ENCODE results near the gene NCBP2L. TPM values are rescaled to one million over a fixed set of nuclear protein-coding genes. Genes with fewer than 3 reads are reported as not detected.

The NCBP2L gene
- polyA plus RNA-seq, 3 donors, result not detected

GRCh38 chrX:107818900-107819521 lies 41.5 kb downstream of the NCBP2L start:
- Mint-ChIP-seq H3K9me3 (peaks cover 0 to 10% (median 4%) of the 10 kb centered on the region in 7 donors), H3K36me3 (no peaks in the 10 kb centered on the region), H3K4me3 (no peak overlapping the region), H3K27me3 (ENCODE audit: low read depth in 3 of 3) (peaks cover 0 to 4% (median 4%) of the 10 kb centered on the region in 3 donors), H3K4me1 (peaks cover 18% of the 10 kb centered on the region), H3K27ac (no peak overlapping the region)
- no peak for DNase-seq
- H2AFZ ChIP-seq (ENCODE audit: insufficient read depth, low read depth, low read length, poor library complexity, severe bottlenecking), result no peak overlapping the region
- no peaks in the 10 kb centered on the region for H3K36me3 ChIP-seq (replicated peaks in 1 of 2; ENCODE audit: control insufficient read depth in 1 of 2, insufficient read depth in 2 of 2, low read length in 2 of 2)
- intact Hi-C loops (cut with micrococcal nuclease), result no loop called here
- H3K9me3 ChIP-seq (replicated peaks in 1 of 2; ENCODE audit: control insufficient read depth in 1 of 2, insufficient read depth in 1 of 2, low read length in 2 of 2), result peaks cover 9 to 18% of the 10 kb centered on the region in 2 donors
- H4K20me1 ChIP-seq (ENCODE audit: insufficient read depth, low read length), result no peaks in the 10 kb centered on the region
- H3K9ac ChIP-seq (ENCODE audit: insufficient read depth, low read length, poor library complexity, severe bottlenecking), result no peak overlapping the region
- no peak overlapping the region for H3K4me2 ChIP-seq (replicated peaks; ENCODE audit: extremely low read depth, low read length, poor library complexity, severe bottlenecking)
- TF ChIP-seq, protein P1, sequence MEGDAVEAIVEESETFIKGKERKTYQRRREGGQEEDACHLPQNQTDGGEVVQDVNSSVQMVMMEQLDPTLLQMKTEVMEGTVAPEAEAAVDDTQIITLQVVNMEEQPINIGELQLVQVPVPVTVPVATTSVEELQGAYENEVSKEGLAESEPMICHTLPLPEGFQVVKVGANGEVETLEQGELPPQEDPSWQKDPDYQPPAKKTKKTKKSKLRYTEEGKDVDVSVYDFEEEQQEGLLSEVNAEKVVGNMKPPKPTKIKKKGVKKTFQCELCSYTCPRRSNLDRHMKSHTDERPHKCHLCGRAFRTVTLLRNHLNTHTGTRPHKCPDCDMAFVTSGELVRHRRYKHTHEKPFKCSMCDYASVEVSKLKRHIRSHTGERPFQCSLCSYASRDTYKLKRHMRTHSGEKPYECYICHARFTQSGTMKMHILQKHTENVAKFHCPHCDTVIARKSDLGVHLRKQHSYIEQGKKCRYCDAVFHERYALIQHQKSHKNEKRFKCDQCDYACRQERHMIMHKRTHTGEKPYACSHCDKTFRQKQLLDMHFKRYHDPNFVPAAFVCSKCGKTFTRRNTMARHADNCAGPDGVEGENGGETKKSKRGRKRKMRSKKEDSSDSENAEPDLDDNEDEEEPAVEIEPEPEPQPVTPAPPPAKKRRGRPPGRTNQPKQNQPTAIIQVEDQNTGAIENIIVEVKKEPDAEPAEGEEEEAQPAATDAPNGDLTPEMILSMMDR (IDR thresholded peaks at IDR 0.05), result no peak
- no peaks in the 10 kb centered on the region for H3K79me2 ChIP-seq (ENCODE audit: insufficient read depth, low read length)
- H3K27me3 ChIP-seq (ENCODE audit: control insufficient read depth in 2 of 2, insufficient read depth in 2 of 2, low read length in 2 of 2), result no peaks in the 10 kb centered on the region
- no peak overlapping the region for H3K4me3 ChIP-seq (replicated peaks in 1 of 3; ENCODE audit: low read depth in 2 of 3, low read length in 3 of 3)
- H3K27ac ChIP-seq (ENCODE audit: low read depth in 1 of 2, low read length in 2 of 2), result no peak overlapping the region
- H3K4me1 ChIP-seq (ENCODE audit: control insufficient read depth in 1 of 2, insufficient read depth in 2 of 2, low read length in 2 of 2), result peaks cover 0 to 2% of the 10 kb centered on the region in 2 donors

DNA sequence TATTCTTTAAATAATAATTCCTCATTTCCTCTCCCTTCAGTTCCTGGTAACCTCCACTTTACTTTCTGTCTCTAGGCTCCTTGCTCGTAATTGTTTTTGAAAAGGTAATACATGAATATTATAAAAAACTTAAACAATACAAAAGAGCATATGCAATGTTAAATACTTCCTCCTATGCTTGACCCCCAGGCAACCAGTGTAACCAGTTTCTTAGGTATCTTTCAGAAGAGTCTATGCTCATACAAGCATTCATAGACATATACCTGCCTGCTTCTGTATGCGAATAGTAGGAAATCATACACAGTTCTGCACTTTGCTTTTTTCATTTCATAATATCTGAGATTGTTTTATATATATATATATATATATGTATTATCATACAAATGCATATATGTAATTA lies 45.5 kb downstream of the NCBP2L start:
- Mint-ChIP-seq H3K36me3 (no peaks in the 10 kb centered on the region), H3K4me3 (no peak overlapping the region), H3K27ac (no peak overlapping the region), H3K9me3 (peaks cover 0 to 16% (median 9%) of the 10 kb centered on the region in 7 donors), H3K4me1 (peaks cover 29% of the 10 kb centered on the region), H3K27me3 (ENCODE audit: low read depth in 3 of 3) (peaks cover 28 to 39% (median 35%) of the 10 kb centered on the region in 3 donors)
- Histone ChIP-seq H3K36me3 (replicated peaks in 1 of 2; ENCODE audit: control insufficient read depth in 1 of 2, insufficient read depth in 2 of 2, low read length in 2 of 2) (no peaks in the 10 kb centered on the region), H3K79me2 (ENCODE audit: insufficient read depth, low read length) (no peaks in the 10 kb centered on the region), H3K4me3 (replicated peaks in 1 of 3; ENCODE audit: low read depth in 2 of 3, low read length in 3 of 3) (no peak overlapping the region), H3K9ac (ENCODE audit: insufficient read depth, low read length, poor library complexity, severe bottlenecking) (no peak overlapping the region), H4K20me1 (ENCODE audit: insufficient read depth, low read length) (no peaks in the 10 kb centered on the region), H3K4me1 (ENCODE audit: control insufficient read depth in 1 of 2, insufficient read depth in 2 of 2, low read length in 2 of 2) (peaks cover 5 to 6% of the 10 kb centered on the region in 2 donors), H2AFZ (ENCODE audit: insufficient read depth, low read depth, low read length, poor library complexity, severe bottlenecking) (no peak overlapping the region), H3K27ac (ENCODE audit: low read depth in 1 of 2, low read length in 2 of 2) (no peak overlapping the region), H3K27me3 (ENCODE audit: control insufficient read depth in 2 of 2, insufficient read depth in 2 of 2, low read length in 2 of 2) (peaks cover 21 to 32% of the 10 kb centered on the region in 2 donors), H3K4me2 (replicated peaks; ENCODE audit: extremely low read depth, low read length, poor library complexity, severe bottlenecking) (no peak overlapping the region), H3K9me3 (replicated peaks in 1 of 2; ENCODE audit: control insufficient read depth in 1 of 2, insufficient read depth in 1 of 2, low read length in 2 of 2) (peaks cover 9 to 21% of the 10 kb centered on the region in 2 donors)
- TF ChIP-seq, protein P1 (IDR thresholded peaks at IDR 0.05), result no peak
- intact Hi-C loops (cut with micrococcal nuclease), result no loop called here
- WGBS (ENCODE audit: insufficient coverage), result no CpG with 5 or more reads among the region's 2 CpGs
- DNase-seq, result no peak

Data from CD14-positive monocyte (primary cell).